Uterus (tissue), 4 donors: ENCODE data around the gene RPL37. TPM values are rescaled to one million over a fixed set of nuclear protein-coding genes. Genes with fewer than 3 reads are reported as not detected.

Experiments used
- DNase-seq, 2 donors: peaks; one replicate each; pipeline ENCODE4 v3.0.0-alpha.2; 2019 to 2020
- H3K27ac ChIP-seq, 2 donors: fragments of 200-600 bp; sonication (generic); 1 replicate in 1 of 2; 2 replicates in 1 of 2; pipeline ENCODE4 v1.5.1; 2016 to 2018
- H3K27me3 ChIP-seq, 2 donors: fragments of 200-600 bp; sonication (generic); one replicate each; pipeline ENCODE4 v1.5.1; 2018 to 2019; ENCODE audit warnings: control low read depth in 1 of 2
- H3K36me3 ChIP-seq, 2 donors: fragments of 200-600 bp; sonication (generic); one replicate each; pipeline ENCODE4 v1.5.1; 2019; ENCODE audit warnings: control low read depth in 1 of 2
- H3K4me1 ChIP-seq, 2 donors: fragments of 200-600 bp; sonication (generic); one replicate each; pipeline ENCODE4 v1.5.1; 2018 to 2019; ENCODE audit warnings: control low read depth in 1 of 2
- H3K4me3 ChIP-seq, 2 donors: fragments of 200-600 bp; sonication (generic); 1 replicate in 1 of 2; 2 replicates in 1 of 2; pipeline ENCODE4 v1.5.1; 2018 to 2019; ENCODE audit warnings: mild to moderate bottlenecking in 1 of 2
- H3K9me3 ChIP-seq, 2 donors: fragments of 200-600 bp; sonication (generic); one replicate each; pipeline ENCODE4 v1.5.1; 2019; ENCODE audit warnings: control low read depth in 1 of 2
- POLR2A ChIP-seq, 2 donors: fragments of 450-650 bp; IDR thresholded peaks; one replicate each; pipeline ENCODE4 v1.6.1; 2016; ENCODE audit warnings: antibody characterized with exemption in 2 of 2, mild to moderate bottlenecking in 1 of 2, moderate library complexity in 1 of 2
- intact Hi-C: fragments of 100-400 bp; cut with DNase I; formaldehyde crosslinking; loops from one replicate; pipeline ENCODE4 v1.15.1; 2023; ENCODE audit warnings: low total_unique reads
- total RNA-seq, 4 donors: library from RNA; depleted of rRNA in 3 of 4; stranded (reverse); fragments of >200 nt in 3 of 4; gene quantifications; one replicate each; pipeline versions ENCODE4 v1.1.0 to v1.2.4, GENCODE V29; 2014 to 2023
- TF ChIP-seq, protein P1 (sequence below), 4 experiments: fragments of 200-600 bp in 2 of 4; fragments of 450-650 bp in 2 of 4; sonication (generic) in 2 of 4; IDR thresholded peaks; one replicate each; pipeline ENCODE4 v1.5.1; 2016 to 2019; ENCODE audit warnings: antibody characterized with exemption in 4 of 4, mild to moderate bottlenecking in 2 of 4, moderate library complexity in 1 of 4
- donor health status: DM: yes; HTN: yes; CAD: no.

Gene RPL37
- total RNA-seq, 4 donors from 2014 or later, result 59.1 to 1,328 (median 776) TPM

DNA sequence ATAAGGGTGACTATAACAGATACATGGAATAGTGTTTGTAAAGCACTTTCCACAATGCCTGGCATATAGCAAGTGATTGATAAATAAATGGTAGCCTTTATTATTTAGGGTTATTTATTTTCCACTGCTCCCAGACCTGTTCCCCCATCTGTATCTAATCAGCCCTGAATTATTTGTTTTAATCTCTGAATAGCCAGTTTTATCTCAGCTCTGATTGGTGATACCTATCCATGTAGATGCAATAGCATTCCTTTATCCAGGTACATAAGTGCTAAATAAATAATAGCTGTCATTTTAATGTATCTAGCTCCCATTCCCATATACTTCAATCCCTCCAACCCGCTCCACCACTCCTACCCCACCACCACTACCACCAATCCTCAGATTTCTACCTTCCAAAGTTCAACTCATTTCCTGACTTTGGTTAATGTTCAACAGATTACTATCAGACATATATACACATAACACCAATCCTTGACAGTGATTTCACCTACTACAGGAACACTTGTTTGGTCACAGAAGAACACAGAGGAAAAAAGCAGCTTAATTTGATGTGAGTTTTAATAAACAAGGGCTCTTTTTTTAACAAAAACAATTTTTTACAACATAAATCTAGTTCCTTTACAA, 50.9 kb downstream of the RPL37 start:
- intact Hi-C loops, result no loop called here
- TF ChIP-seq POLR2A (IDR thresholded peaks at IDR 0.05), result no peak
- TF ChIP-seq, protein P1, sequence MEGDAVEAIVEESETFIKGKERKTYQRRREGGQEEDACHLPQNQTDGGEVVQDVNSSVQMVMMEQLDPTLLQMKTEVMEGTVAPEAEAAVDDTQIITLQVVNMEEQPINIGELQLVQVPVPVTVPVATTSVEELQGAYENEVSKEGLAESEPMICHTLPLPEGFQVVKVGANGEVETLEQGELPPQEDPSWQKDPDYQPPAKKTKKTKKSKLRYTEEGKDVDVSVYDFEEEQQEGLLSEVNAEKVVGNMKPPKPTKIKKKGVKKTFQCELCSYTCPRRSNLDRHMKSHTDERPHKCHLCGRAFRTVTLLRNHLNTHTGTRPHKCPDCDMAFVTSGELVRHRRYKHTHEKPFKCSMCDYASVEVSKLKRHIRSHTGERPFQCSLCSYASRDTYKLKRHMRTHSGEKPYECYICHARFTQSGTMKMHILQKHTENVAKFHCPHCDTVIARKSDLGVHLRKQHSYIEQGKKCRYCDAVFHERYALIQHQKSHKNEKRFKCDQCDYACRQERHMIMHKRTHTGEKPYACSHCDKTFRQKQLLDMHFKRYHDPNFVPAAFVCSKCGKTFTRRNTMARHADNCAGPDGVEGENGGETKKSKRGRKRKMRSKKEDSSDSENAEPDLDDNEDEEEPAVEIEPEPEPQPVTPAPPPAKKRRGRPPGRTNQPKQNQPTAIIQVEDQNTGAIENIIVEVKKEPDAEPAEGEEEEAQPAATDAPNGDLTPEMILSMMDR (IDR thresholded peaks at IDR 0.05), result no peak
- H3K27ac ChIP-seq, result no peak overlapping the region
- no peaks in the 10 kb centered on the region for H3K9me3 ChIP-seq
- H3K27me3 ChIP-seq, result no peaks in the 10 kb centered on the region
- no peaks in the 10 kb centered on the region for H3K36me3 ChIP-seq
- no peak for DNase-seq
- H3K4me3 ChIP-seq, result no peak overlapping the region
- peaks cover 0 to 4% of the 10 kb centered on the region in 2 donors for H3K4me1 ChIP-seq

- Histone ChIP-seq H3K36me3 (no peaks in the 10 kb centered on the region), H3K27ac (no peak overlapping the region), H3K4me3 (no peak overlapping the region), H3K9me3 (no peaks in the 10 kb centered on the region), H3K27me3 (no peaks in the 10 kb centered on the region), H3K4me1 (peaks cover 0 to 4% of the 10 kb centered on the region in 2 donors)
- no peak for DNase-seq
- intact Hi-C loops, result no loop called here
- TF ChIP-seq, protein P1 (IDR thresholded peaks at IDR 0.05), result no peak
- TF ChIP-seq POLR2A (IDR thresholded peaks at IDR 0.05), result no peak
These were observed 53.1 kb downstream of the RPL37 start for GRCh38 chr5:40781843-40782409.

GRCh38 chr5:40780858-40781257, 54.2 kb downstream of the RPL37 start:
- TF ChIP-seq, protein P1 (IDR thresholded peaks at IDR 0.05), result no peak
- no peak for TF ChIP-seq POLR2A (IDR thresholded peaks at IDR 0.05)
- Histone ChIP-seq H3K4me3 (no peak overlapping the region), H3K4me1 (peaks cover 0 to 4% of the 10 kb centered on the region in 2 donors), H3K27me3 (no peaks in the 10 kb centered on the region), H3K9me3 (no peaks in the 10 kb centered on the region), H3K36me3 (no peaks in the 10 kb centered on the region), H3K27ac (no peak overlapping the region)
- DNase-seq, result no peak
- intact Hi-C loops, result no loop called here

GRCh38 chr5:40780199-40780598, 54.8 kb downstream of the RPL37 start:
- H3K27ac ChIP-seq, result no peak overlapping the region
- H3K36me3 ChIP-seq, result no peaks in the 10 kb centered on the region
- H3K9me3 ChIP-seq, result no peaks in the 10 kb centered on the region
- no peak for TF ChIP-seq POLR2A (IDR thresholded peaks at IDR 0.05)
- TF ChIP-seq, protein P1 (IDR thresholded peaks at IDR 0.05), result no peak
- intact Hi-C loops, result no loop called here
- H3K4me1 ChIP-seq, result peaks cover 0 to 4% of the 10 kb centered on the region in 2 donors
- no peak overlapping the region for H3K4me3 ChIP-seq
- H3K27me3 ChIP-seq, result no peaks in the 10 kb centered on the region
- no peak for DNase-seq

- TF ChIP-seq, protein P1 (IDR thresholded peaks at IDR 0.05), result no peak
- no peak for TF ChIP-seq POLR2A (IDR thresholded peaks at IDR 0.05)
- no peak for DNase-seq
- H3K36me3 ChIP-seq, result no peaks in the 10 kb centered on the region
- H3K9me3 ChIP-seq, result no peaks in the 10 kb centered on the region
- H3K4me1 ChIP-seq, result peaks cover 0 to 4% of the 10 kb centered on the region in 2 donors
- intact Hi-C loops, result no loop called here
- no peak overlapping the region for H3K27ac ChIP-seq
- H3K27me3 ChIP-seq, result no peaks in the 10 kb centered on the region
- no peak overlapping the region for H3K4me3 ChIP-seq
These were observed 55.5 kb downstream of the RPL37 start for GRCh38 chr5:40779561-40779960.
